H9 (cell line): ENCODE data around the gene ECE1. TPM values are rescaled to one million over a fixed set of nuclear protein-coding genes. Genes with fewer than 3 reads are reported as not detected.

Source experiments
- DNase-seq: peaks from one replicate; pipeline ENCODE4 v3.0.0-alpha.2; 2017
- H2AFZ ChIP-seq: one replicate; pipeline ENCODE4 v1.6.1; 2013; ENCODE audit warnings: mild to moderate bottlenecking, low read length, control low read depth, moderate library complexity
- H2AK5ac ChIP-seq: 2 replicates; pipeline ENCODE4 v1.6.1; 2013; ENCODE audit warnings: low read length, control low read depth, mixed read lengths; ENCODE audit not compliant: insufficient read length
- H2BK120ac ChIP-seq: one replicate; pipeline ENCODE4 v1.6.1; 2013; ENCODE audit warnings: low read depth, mild to moderate bottlenecking, low read length, control low read depth, inconsistent platforms; ENCODE audit not compliant: poor library complexity, severe bottlenecking
- H2BK12ac ChIP-seq: 2 replicates; pipeline ENCODE4 v1.6.1; 2013; ENCODE audit warnings: low read length, control low read depth, mixed read lengths, low read depth; ENCODE audit not compliant: insufficient read length
- H2BK15ac ChIP-seq: 2 replicates; pipeline ENCODE4 v1.6.1; 2013; ENCODE audit warnings: low read depth, low read length, control low read depth
- H2BK20ac ChIP-seq: one replicate; pipeline ENCODE4 v1.6.1; 2013; ENCODE audit warnings: low read depth, mild to moderate bottlenecking, low read length, control low read depth, inconsistent platforms; ENCODE audit not compliant: poor library complexity, severe bottlenecking
- H2BK5ac ChIP-seq: 2 replicates; pipeline ENCODE4 v1.6.1; 2013; ENCODE audit warnings: low read length, control low read depth, mixed read lengths; ENCODE audit not compliant: insufficient read length
- H3K14ac ChIP-seq: 2 replicates; pipeline ENCODE4 v1.6.1; 2013; ENCODE audit warnings: low read length, control low read depth; ENCODE audit not compliant: insufficient read depth
- H3K18ac ChIP-seq: 2 replicates; pipeline ENCODE4 v1.6.1; 2013; ENCODE audit warnings: low read depth, mild to moderate bottlenecking, mixed read lengths, low read length, control low read depth; ENCODE audit not compliant: insufficient read length
- H3K23ac ChIP-seq: 2 replicates; pipeline ENCODE4 v1.6.1; 2013; ENCODE audit warnings: low read length, control low read depth, mixed read lengths, low read depth; ENCODE audit not compliant: insufficient read length
- H3K23me2 ChIP-seq: 2 replicates; pipeline ENCODE4 v1.6.1; 2013; ENCODE audit warnings: low read depth, mild to moderate bottlenecking, mixed read lengths, low read length, control low read depth; ENCODE audit not compliant: insufficient read length, poor library complexity, severe bottlenecking
- H3K27ac ChIP-seq: 2 replicates; pipeline ENCODE4 v1.5.1; 2013; ENCODE audit warnings: low read length, control low read depth, mixed read lengths, low read depth; ENCODE audit not compliant: insufficient read length
- H3K27me3 ChIP-seq: 2 replicates; pipeline ENCODE4 v1.6.1; 2013; ENCODE audit warnings: low read length, control low read depth, inconsistent platforms; ENCODE audit not compliant: insufficient read depth
- H3K4ac ChIP-seq: 2 replicates; pipeline ENCODE4 v1.6.1; 2013; ENCODE audit warnings: low read depth, mild to moderate bottlenecking, control low read depth, inconsistent platforms, low read length, moderate library complexity
- H3K4me1 ChIP-seq: 2 replicates; pipeline ENCODE4 v1.6.1; 2013; ENCODE audit warnings: low read length, control low read depth, inconsistent platforms; ENCODE audit not compliant: insufficient read depth
- H3K4me2 ChIP-seq: 2 replicates; pipeline ENCODE4 v1.6.1; 2013; ENCODE audit warnings: low read length, control low read depth, mixed read lengths; ENCODE audit not compliant: insufficient read length, insufficient read depth
- H3K56ac ChIP-seq: 2 replicates; pipeline ENCODE4 v1.6.1; 2013; ENCODE audit warnings: low read depth, mild to moderate bottlenecking, mixed read lengths, low read length, control low read depth; ENCODE audit not compliant: insufficient read length
- H3K79me1 ChIP-seq: 2 replicates; pipeline ENCODE4 v1.6.1; 2013; ENCODE audit warnings: low read depth, mild to moderate bottlenecking, moderate library complexity, low read length, control low read depth, inconsistent platforms; ENCODE audit not compliant: insufficient read depth, poor library complexity, severe bottlenecking
- H3K79me2 ChIP-seq: 2 replicates; pipeline ENCODE4 v1.6.1; 2013; ENCODE audit warnings: low read length, control low read depth, inconsistent platforms; ENCODE audit not compliant: insufficient read depth
- H3K9ac ChIP-seq: 2 replicates; pipeline ENCODE4 v1.6.1; 2013; ENCODE audit warnings: low read length, control low read depth, mixed read lengths; ENCODE audit not compliant: insufficient read length; ENCODE audit errors: extremely low read depth
- H3K9me3 ChIP-seq: one replicate; pipeline ENCODE4 v1.6.1; 2013; ENCODE audit warnings: low read depth, low read length, inconsistent platforms; ENCODE audit not compliant: control insufficient read depth
- H3T11ph ChIP-seq: one replicate; pipeline ENCODE4 v1.6.1; 2013; ENCODE audit warnings: mild to moderate bottlenecking, low read length, control low read depth, inconsistent platforms
- H4K20me1 ChIP-seq: one replicate; pipeline ENCODE4 v1.6.1; 2013; ENCODE audit not compliant: control insufficient read depth, insufficient read length, insufficient read depth
- H4K5ac ChIP-seq: 2 replicates; pipeline ENCODE4 v1.6.1; 2013; ENCODE audit warnings: low read depth, mild to moderate bottlenecking, mixed read lengths, low read length, control low read depth; ENCODE audit not compliant: insufficient read length
- H4K8ac ChIP-seq: replicated peaks from 2 replicates; pipeline ENCODE4 v1.6.1; 2013; ENCODE audit warnings: low read length, control low read depth, mixed read lengths, low read depth; ENCODE audit not compliant: insufficient read length
- H4K91ac ChIP-seq: 2 replicates; pipeline ENCODE4 v1.6.1; 2013; ENCODE audit warnings: low read depth, mild to moderate bottlenecking, moderate library complexity, mixed read lengths, low read length, control low read depth; ENCODE audit not compliant: insufficient read length
- H3K27ac Mint-ChIP-seq, 3 experiments: 2 replicates in 2 of 3; 3 replicates in 1 of 3; pipeline ENCODE4 v1.8.0; 2020 to 2021; ENCODE audit warnings: mixed read lengths in 3 of 3, mild to moderate bottlenecking in 1 of 3, moderate library complexity in 1 of 3
- H3K27me3 Mint-ChIP-seq: 2 replicates; pipeline ENCODE4 v1.8.0; 2021; ENCODE audit warnings: low read depth, mild to moderate bottlenecking, moderate library complexity, mixed read lengths
- H3K36me3 Mint-ChIP-seq, 3 experiments: 2 replicates in 2 of 3; 3 replicates in 1 of 3; pipeline ENCODE4 v1.8.0; 2020 to 2021; ENCODE audit warnings: low read depth in 3 of 3, mixed read lengths in 3 of 3; ENCODE audit not compliant: insufficient read depth in 1 of 3
- H3K4me1 Mint-ChIP-seq, 2 experiments: 2 replicates each; pipeline ENCODE4 v1.8.0; 2020; ENCODE audit warnings: mixed read lengths in 2 of 2
- H3K4me3 Mint-ChIP-seq, 2 experiments: 2 replicates in 1 of 2; 3 replicates in 1 of 2; pipeline ENCODE4 v1.8.0; 2020 to 2021; ENCODE audit warnings: mild to moderate bottlenecking in 2 of 2, mixed read lengths in 2 of 2, moderate library complexity in 1 of 2
- H3K9me3 Mint-ChIP-seq, 2 experiments: 2 replicates in 1 of 2; 3 replicates in 1 of 2; pipeline ENCODE4 v1.8.0; 2020; ENCODE audit warnings: mild to moderate bottlenecking in 2 of 2, mixed read lengths in 2 of 2, moderate library complexity in 1 of 2
- CTCF ChIP-seq: fragments of 200-600 bp; sonication (generic); conservative IDR thresholded peaks from 3 replicates; pipeline ENCODE4 v1.8.0; 2021; ENCODE audit warnings: antibody characterized with exemption, mild to moderate bottlenecking
- WGBS: extraction: QIAGEN DNeasy Blood & Tissue Kit; methylation state at CpG from one replicate; pipeline ENCODE4 v1.1.7; 2013; ENCODE audit warnings: missing lambda C conversion rate, low lambda C conversion rate, mixed read lengths; ENCODE audit not compliant: insufficient read length; ENCODE audit errors: extremely low coverage; 5-methylcytosine and 5-hydroxymethylcytosine counted together
- total RNA-seq: library from RNA; stranded (reverse); gene quantifications from 2 replicates; pipeline ENCODE4 v1.2.1, GENCODE V29; 2021

ECE1 gene
- total RNA-seq, 1 experiment from 2014 or later: 31.1 TPM

- no peak overlapping the region for H4K5ac ChIP-seq
- no peaks in the 10 kb centered on the region for H3K79me2 ChIP-seq
- no peak overlapping the region for H2BK5ac ChIP-seq
- no peak overlapping the region for H3T11ph ChIP-seq
- no peak overlapping the region for H2BK120ac ChIP-seq
- H2AFZ ChIP-seq: no peak overlapping the region
- no peaks in the 10 kb centered on the region for H3K27me3 ChIP-seq
- Mint-ChIP-seq H3K27me3 (no peaks in the 10 kb centered on the region), H3K27ac (no peak overlapping the region), H3K4me3 (no peak overlapping the region), H3K9me3 (no peaks in the 10 kb centered on the region), H3K36me3 (peaks cover 12 to 22% (median 19%) of the 10 kb centered on the region in 3 experiments; a peak in 6 of 7 replicates), H3K4me1 (peaks cover 15 to 22% of the 10 kb centered on the region in 2 experiments)
- no peak overlapping the region for H3K14ac ChIP-seq
- no peaks in the 10 kb centered on the region for H3K79me1 ChIP-seq
- no peak overlapping the region for H3K4ac ChIP-seq
- no peak for DNase-seq
- no peak overlapping the region for H4K91ac ChIP-seq
- no peak overlapping the region for H2AK5ac ChIP-seq
- no peak overlapping the region for H2BK12ac ChIP-seq
- H3K23me2 ChIP-seq: no peaks in the 10 kb centered on the region
- H3K56ac ChIP-seq: no peak overlapping the region
- H2BK20ac ChIP-seq: no peak overlapping the region
- H3K9ac ChIP-seq: no peak overlapping the region
- no peak overlapping the region for H2BK15ac ChIP-seq
- H3K27ac ChIP-seq: no peak overlapping the region
- no peak overlapping the region for H4K8ac ChIP-seq
- no peaks in the 10 kb centered on the region for H4K20me1 ChIP-seq
- no peaks in the 10 kb centered on the region for H3K9me3 ChIP-seq
- H3K23ac ChIP-seq: no peak overlapping the region
- H3K4me2 ChIP-seq: no peak overlapping the region
- WGBS: no CpG with 5 or more reads among the region's 25 CpGs
- TF ChIP-seq CTCF: no peak
- H3K4me1 ChIP-seq: no peaks in the 10 kb centered on the region
- H3K18ac ChIP-seq: no peak overlapping the region
Measured at GRCh38 chr1:21236178-21236577, 54.1 kb downstream of the ECE1 start.
